Iris pigment epithelial cell (primary cell): ENCODE data around the gene FARS2.
A peak's percentile ranks its signal among the peaks of the same experiment; 100 is the strongest.
"Not testable (repeated sequence)": the region's sequence is repeated elsewhere in the genome, so short reads cannot be mapped to it uniquely, and the experiment has no call there.

Source experiments
- DNase-seq: peaks from one replicate; pipeline ENCODE4 v3.0.0-alpha.2; 2011; ENCODE audit warnings: low read depth

Gene FARS2

GRCh38 chr6:5636210-5637030 is 375.1 kb downstream of the FARS2 start:
- DNase-seq: no peak

- no peak for DNase-seq
Observed at GRCh38 chr6:5637714-5638113, 376.4 kb downstream of the FARS2 start.

GRCh38 chr6:5638666-5639065 is 377.4 kb downstream of the FARS2 start:
- no peak for DNase-seq

- no peak for DNase-seq
Observed at GRCh38 chr6:5639193-5639592, 377.9 kb downstream of the FARS2 start.

GRCh38 chr6:5640614-5641013 is 379.3 kb downstream of the FARS2 start:
- no peak for DNase-seq

GRCh38 chr6:5644523-5645185 is 383.3 kb downstream of the FARS2 start:
- no peak for DNase-seq

GRCh38 chr6:5645328-5646290 is 384.3 kb downstream of the FARS2 start:
- no peak for DNase-seq

GRCh38 chr6:5652406-5653137 is 391.3 kb downstream of the FARS2 start:
- no peak for DNase-seq

- no peak for DNase-seq
Observed at GRCh38 chr6:5653801-5654200, 392.5 kb downstream of the FARS2 start.

- no peak for DNase-seq
Observed at GRCh38 chr6:5656226-5656625, 394.9 kb downstream of the FARS2 start.

GRCh38 chr6:5656695-5657094 is 395.4 kb downstream of the FARS2 start:
- not testable (repeated sequence) for DNase-seq

- DNase-seq: peak; percentile 42
Observed at GRCh38 chr6:5657684-5658430, 396.5 kb downstream of the FARS2 start.

- peak; percentile 28 for DNase-seq
Observed at GRCh38 chr6:5659467-5659866, 398.2 kb downstream of the FARS2 start.

- no peak for DNase-seq
Observed at GRCh38 chr6:5660772-5661171, 399.5 kb downstream of the FARS2 start.

- no peak for DNase-seq
Observed at GRCh38 chr6:5662797-5663196, 401.5 kb downstream of the FARS2 start.

GRCh38 chr6:5663259-5663658 is 401.9 kb downstream of the FARS2 start:
- DNase-seq: no peak

GRCh38 chr6:5663739-5664138 is 402.4 kb downstream of the FARS2 start:
- DNase-seq: no peak

GRCh38 chr6:5664149-5664548 is 402.8 kb downstream of the FARS2 start:
- DNase-seq: no peak

GRCh38 chr6:5665173-5665572 is 403.9 kb downstream of the FARS2 start:
- no peak for DNase-seq

- DNase-seq: no peak
Observed at GRCh38 chr6:5665667-5666066, 404.4 kb downstream of the FARS2 start.

GRCh38 chr6:5666695-5667094 is 405.4 kb downstream of the FARS2 start:
- no peak for DNase-seq
